IMR-90 (cell line): ENCODE measurements around the gene FRMD4B. TPM values are rescaled to one million over a fixed set of nuclear protein-coding genes. Genes with fewer than 3 reads are reported as not detected.

Experiments used
- ATAC-seq: fragments of 200-7000 bp; cut with Tn5 transposase; 2 replicates; pipeline ENCODE4 v1.9.1; 2020; ENCODE audit warnings: low read depth, mild to moderate bottlenecking, moderate library complexity
- BruUV-seq: library from RNA; stranded (reverse); fragments of 400-500 nt; replicated peaks from 2 replicates; lab custom pipeline; 2021; lab: Mats Ljungman, UMichigan
- CTCF ChIA-PET: fragments of 300-600 bp; formaldehyde crosslinking; extraction: SDS; loops from one replicate; lab custom pipeline; 2021; ENCODE audit warnings: antibody characterized with exemption; lab: Yijun Ruan, JAX
- POLR2A ChIA-PET: fragments of 300-600 bp; sonication (Branson Sonifier 250); formaldehyde crosslinking; loops from one replicate; lab custom pipeline; 2022; ENCODE audit warnings: antibody characterized with exemption; ENCODE audit not compliant: unreplicated experiment; lab: Charles Lee
- DNase-seq: peaks from one replicate; pipeline ENCODE4 v3.0.0; 2013
- H2AFZ ChIP-seq: replicated peaks from 2 replicates; pipeline ENCODE3; 2013; ENCODE audit warnings: low read length, mild to moderate bottlenecking; ENCODE audit not compliant: poor library complexity
- H2AK5ac ChIP-seq: 2 replicates; pipeline ENCODE4 v1.6.1; 2013; ENCODE audit warnings: low read depth, low read length, inconsistent platforms
- H2AK9ac ChIP-seq: replicated peaks from 2 replicates; pipeline ENCODE3; 2013; ENCODE audit warnings: mild to moderate bottlenecking, low read depth, low read length, moderate library complexity; ENCODE audit not compliant: poor library complexity
- H2BK120ac ChIP-seq: 2 replicates; pipeline ENCODE4 v1.6.1; 2013; ENCODE audit warnings: low read depth, low read length, inconsistent platforms
- H2BK15ac ChIP-seq: 3 replicates; pipeline ENCODE4 v1.6.1; 2013; ENCODE audit warnings: low read depth, low read length, inconsistent platforms
- H2BK20ac ChIP-seq: 2 replicates; pipeline ENCODE4 v1.6.1; 2013; ENCODE audit warnings: low read depth, mild to moderate bottlenecking, inconsistent platforms, low read length, moderate library complexity
- H2BK5ac ChIP-seq: 2 replicates; pipeline ENCODE4 v1.6.1; 2013; ENCODE audit warnings: mild to moderate bottlenecking, low read depth, low read length, inconsistent platforms; ENCODE audit not compliant: poor library complexity, severe bottlenecking
- H3K14ac ChIP-seq: replicated peaks from 2 replicates; pipeline ENCODE4 v1.6.1; 2013; ENCODE audit warnings: low read depth, low read length, inconsistent platforms
- H3K18ac ChIP-seq: 2 replicates; pipeline ENCODE4 v1.6.1; 2013; ENCODE audit warnings: low read depth, low read length, control low read depth
- H3K23ac ChIP-seq: 2 replicates; pipeline ENCODE4 v1.6.1; 2013; ENCODE audit warnings: low read depth, low read length, inconsistent platforms
- H3K27ac ChIP-seq: 2 replicates; pipeline ENCODE4 v1.5.1; 2013; ENCODE audit warnings: mild to moderate bottlenecking, control low read depth, low read length; ENCODE audit not compliant: insufficient read depth
- H3K27me3 ChIP-seq: 2 replicates; pipeline ENCODE4 v1.6.1; 2013; ENCODE audit warnings: low read length; ENCODE audit not compliant: control insufficient read depth, insufficient read depth
- H3K36me3 ChIP-seq: 2 replicates; pipeline ENCODE4 v1.6.1; 2013; ENCODE audit warnings: low read length, mixed read lengths; ENCODE audit not compliant: control insufficient read depth, insufficient read depth
- H3K4ac ChIP-seq: 2 replicates; pipeline ENCODE4 v1.6.1; 2013; ENCODE audit warnings: low read depth, low read length, inconsistent platforms
- H3K4me1 ChIP-seq: 2 replicates; pipeline ENCODE4 v1.6.1; 2013; ENCODE audit warnings: low read length, mixed read lengths; ENCODE audit not compliant: control insufficient read depth, insufficient read depth
- H3K4me2 ChIP-seq: 2 replicates; pipeline ENCODE4 v1.6.1; 2013; ENCODE audit warnings: low read depth, mild to moderate bottlenecking, control low read depth, low read length, moderate library complexity
- H3K4me3 ChIP-seq: 2 replicates; pipeline ENCODE4 v1.5.1; 2013; ENCODE audit warnings: low read depth, mild to moderate bottlenecking, control low read depth, low read length, moderate library complexity; ENCODE audit not compliant: insufficient read depth
- H3K56ac ChIP-seq: 2 replicates; pipeline ENCODE4 v1.6.1; 2013; ENCODE audit warnings: low read length, inconsistent platforms; ENCODE audit not compliant: insufficient read depth; ENCODE audit errors: extremely low read depth
- H3K79me1 ChIP-seq, 2 experiments: 2 replicates each; pipeline ENCODE4 v1.6.1; 2013; ENCODE audit warnings: low read length in 2 of 2, inconsistent platforms in 1 of 2, low read depth in 1 of 2
- H3K9ac ChIP-seq: 2 replicates; pipeline ENCODE4 v1.6.1; 2013; ENCODE audit warnings: low read depth, low read length, control low read depth
- H3K9me1 ChIP-seq: 2 replicates; pipeline ENCODE4 v1.6.1; 2013; ENCODE audit warnings: low read length, inconsistent platforms; ENCODE audit not compliant: insufficient read depth
- H3K9me3 ChIP-seq: 2 replicates; pipeline ENCODE4 v1.6.1; 2013; ENCODE audit warnings: low read length; ENCODE audit not compliant: control insufficient read depth, insufficient read depth
- H4K20me1 ChIP-seq: 2 replicates; pipeline ENCODE4 v1.6.1; 2013; ENCODE audit warnings: low read length, inconsistent platforms; ENCODE audit not compliant: insufficient read depth
- H4K5ac ChIP-seq: 2 replicates; pipeline ENCODE4 v1.6.1; 2013; ENCODE audit warnings: mild to moderate bottlenecking, low read depth, low read length, control low read depth
- H4K8ac ChIP-seq, 2 experiments: 2 replicates each; pipeline ENCODE4 v1.6.1; 2013; ENCODE audit warnings: low read depth in 2 of 2, low read length in 2 of 2, control low read depth in 1 of 2, inconsistent platforms in 1 of 2
- H4K91ac ChIP-seq: 2 replicates; pipeline ENCODE4 v1.6.1; 2013; ENCODE audit warnings: low read depth, low read length, inconsistent platforms; ENCODE audit not compliant: insufficient read depth
- SMC3 ChIP-seq: fragments of 150-350 bp; IDR thresholded peaks from 2 replicates; pipeline ENCODE4 v1.6.1; 2016; ENCODE audit warnings: low read depth, mild to moderate bottlenecking, antibody characterized with exemption, low read length, moderate library complexity
- WGBS, 2 experiments: methylation state at CpG; one replicate each; pipeline versions ENCODE4 v1.1.5 to v1.1.7; 2013; ENCODE audit warnings: missing lambda C conversion rate in 2 of 2; ENCODE audit not compliant: insufficient read length in 1 of 2; ENCODE audit errors: extremely low coverage in 2 of 2; 5-methylcytosine and 5-hydroxymethylcytosine counted together
- dilution Hi-C: fragments of 300-500 bp; cut with HindIII; formaldehyde crosslinking; loops from one replicate; pipeline ENCODE4 v1.14.3; 2018; ENCODE audit warnings: low sequenced_read_pairs; ENCODE audit not compliant: unreplicated experiment
- in situ Hi-C: fragments of 300-500 bp; cut with MboI; formaldehyde crosslinking; loops from 3 replicates; pipeline ENCODE4 v1.14.3; 2019; ENCODE audit warnings: low sequenced_read_pairs, inconsistent platforms, mixed read lengths
- intact Hi-C: fragments of 100-400 bp; cut with micrococcal nuclease; formaldehyde crosslinking; loops from 2 replicates; pipeline ENCODE4 v1.10.0; 2022
- polyA plus RNA-seq, 3 experiments: library from polyadenylated mRNA; depleted of rRNA; stranded (reverse); fragments of >200 nt; gene quantifications; 2 replicates each; pipeline ENCODE4 v1.2.3, GENCODE V29; 2012; ENCODE audit warnings: low replicate concordance in 1 of 3
- total RNA-seq: library from RNA; depleted of rRNA; stranded (reverse); fragments of >200 nt; gene quantifications from 2 replicates; pipeline ENCODE4 v1.2.3, GENCODE V29; 2012

Gene FRMD4B
- total and polyA plus RNA-seq, 2 of the 4 experiments (the other 2 are of a cell fraction): 0.14 to 0.36 TPM

GRCh38 chr3:69433121-69433968 is 47.5 kb upstream of the FRMD4B start:
- H2AFZ ChIP-seq: no peak overlapping the region
- POLR2A ChIA-PET: no interaction called here
- H2BK120ac ChIP-seq: no peak overlapping the region
- H3K23ac ChIP-seq: 0 out of 2 replicates have a peak overlapping the region, but pooled peaks have one; percentile 27
- H3K9ac ChIP-seq: no peak overlapping the region
- no peak overlapping the region for H2AK5ac ChIP-seq
- H3K27ac ChIP-seq: peak overlapping the region; percentile 30; the same call in 1 of the 2 replicates
- no peaks in the 10 kb centered on the region for H3K9me3 ChIP-seq
- TF ChIP-seq SMC3: no peak
- H3K4me3 ChIP-seq: no peak overlapping the region
- in situ Hi-C loops (no loop called here), intact Hi-C loops (no loop called here), dilution Hi-C loops (no loop called here)
- peaks cover 2% of the 10 kb centered on the region; the same call in 1 of the 2 replicates for H3K27me3 ChIP-seq
- no peaks in the 10 kb centered on the region for H3K4me1 ChIP-seq
- no peaks in the 10 kb centered on the region for H4K20me1 ChIP-seq
- H4K5ac ChIP-seq: no peak overlapping the region; the same call in 1 of the 2 replicates
- no peaks in the 10 kb centered on the region for H3K9me1 ChIP-seq
- no peak overlapping the region for H2AK9ac ChIP-seq
- DNase-seq (peak; percentile 24), ATAC-seq (peak; percentile 27)
- WGBS, 2 experiments: 10% methylated on average over 2 of the region's 6 CpGs; no CpG with 5 or more reads in 1 of the 2 experiments
- no peaks in the 10 kb centered on the region for H3K79me1 ChIP-seq
- H3K18ac ChIP-seq: peak overlapping the region; percentile 74; the same call in 1 of the 2 replicates
- H2BK5ac ChIP-seq: no peak overlapping the region
- 0 out of 2 replicates have a peak overlapping the region, but pooled peaks have one; percentile 35 for H2BK20ac ChIP-seq
- BruUV-seq: no TSS peak
- H4K8ac ChIP-seq: no peak overlapping the region
- H3K4ac ChIP-seq: peak overlapping the region; percentile 45; the same call in 1 of the 2 replicates
- no peaks in the 10 kb centered on the region for H3K36me3 ChIP-seq
- peak overlapping the region; percentile 49; the same call in 1 of the 2 replicates for H4K91ac ChIP-seq
- H3K4me2 ChIP-seq: peak overlapping the region; percentile 69; the same call in 1 of the 2 replicates
- H3K56ac ChIP-seq: no peak overlapping the region
- CTCF ChIA-PET: interaction anchor here (1.3 kb wide), 1 partner anchor 9 kb away, joined by 4 read pairs; no protein-coding TSS in a partner anchor
- no peak overlapping the region for H2BK15ac ChIP-seq
- H3K14ac ChIP-seq: no peak overlapping the region
